ENCODE data around the gene ARHGAP8. TPM values are rescaled to one million over a fixed set of nuclear protein-coding genes. Genes with fewer than 3 reads are reported as not detected.

The ARHGAP8 gene
- total RNA-seq, 2 donors from 2014 or later, result 35.3 to 57.3 TPM

DNA sequence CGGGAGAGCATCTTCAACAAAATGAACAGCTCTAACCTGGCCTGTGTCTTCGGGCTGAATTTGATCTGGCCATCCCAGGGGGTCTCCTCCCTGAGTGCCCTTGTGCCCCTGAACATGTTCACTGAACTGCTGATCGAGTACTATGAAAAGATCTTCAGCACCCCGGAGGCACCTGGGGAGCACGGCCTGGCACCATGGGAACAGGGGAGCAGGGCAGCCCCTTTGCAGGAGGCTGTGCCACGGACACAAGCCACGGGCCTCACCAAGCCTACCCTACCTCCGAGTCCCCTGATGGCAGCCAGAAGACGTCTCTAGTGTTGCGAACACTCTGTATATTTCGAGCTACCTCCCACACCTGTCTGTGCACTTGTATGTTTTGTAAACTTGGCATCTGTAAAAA is 109.9 kb downstream of the ARHGAP8 start:
- no peak for DNase-seq
- intact Hi-C loops (cut with DNase I, micrococcal nuclease), result no loop called here
- ATAC-seq, result no peak

DNA sequence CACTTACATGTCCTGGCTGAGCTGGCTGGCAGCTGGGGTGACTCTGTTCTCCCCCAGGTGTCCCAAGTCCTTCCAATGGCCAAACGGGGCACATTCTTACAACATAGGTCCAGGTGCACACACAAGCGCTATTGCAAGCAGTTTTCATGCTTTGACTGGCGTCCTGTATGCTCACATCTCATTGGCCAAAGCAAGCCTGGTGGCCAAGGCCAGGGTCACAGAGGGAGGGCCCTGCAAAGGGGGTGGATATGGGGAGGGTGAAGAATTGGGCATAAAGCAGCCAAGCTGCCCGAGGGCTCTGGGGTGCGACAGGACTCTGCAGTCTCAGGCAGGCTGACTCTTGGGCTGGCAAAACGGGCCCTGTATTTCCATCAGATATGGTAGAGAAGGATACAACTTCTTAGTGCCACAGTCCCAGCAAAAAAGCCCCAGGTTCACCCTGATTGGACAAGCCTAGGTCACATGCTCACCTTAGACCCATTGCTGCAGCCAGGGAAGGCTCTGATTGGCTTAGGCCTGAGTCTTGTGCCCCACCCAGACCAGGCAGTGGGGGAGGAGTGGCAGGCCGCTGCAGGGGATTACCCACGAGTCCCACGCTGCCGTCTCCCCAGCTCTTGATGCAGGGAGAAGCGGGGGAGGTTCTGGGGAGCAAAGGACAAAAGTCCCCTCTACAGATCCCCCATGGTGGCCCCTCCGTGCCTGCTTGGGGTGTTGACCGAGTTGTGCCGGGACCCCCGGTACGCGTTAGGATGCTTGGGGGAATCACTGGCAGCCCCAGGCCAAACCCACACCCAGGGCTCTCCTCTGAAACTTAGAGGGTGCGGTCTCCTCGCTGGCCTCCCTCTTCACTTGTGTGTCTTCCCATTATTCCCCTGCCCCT is 110.8 kb downstream of the ARHGAP8 start:
- DNase-seq, result no peak
- no peak for ATAC-seq
- intact Hi-C loops (cut with DNase I, micrococcal nuclease), result no loop called here

DNA sequence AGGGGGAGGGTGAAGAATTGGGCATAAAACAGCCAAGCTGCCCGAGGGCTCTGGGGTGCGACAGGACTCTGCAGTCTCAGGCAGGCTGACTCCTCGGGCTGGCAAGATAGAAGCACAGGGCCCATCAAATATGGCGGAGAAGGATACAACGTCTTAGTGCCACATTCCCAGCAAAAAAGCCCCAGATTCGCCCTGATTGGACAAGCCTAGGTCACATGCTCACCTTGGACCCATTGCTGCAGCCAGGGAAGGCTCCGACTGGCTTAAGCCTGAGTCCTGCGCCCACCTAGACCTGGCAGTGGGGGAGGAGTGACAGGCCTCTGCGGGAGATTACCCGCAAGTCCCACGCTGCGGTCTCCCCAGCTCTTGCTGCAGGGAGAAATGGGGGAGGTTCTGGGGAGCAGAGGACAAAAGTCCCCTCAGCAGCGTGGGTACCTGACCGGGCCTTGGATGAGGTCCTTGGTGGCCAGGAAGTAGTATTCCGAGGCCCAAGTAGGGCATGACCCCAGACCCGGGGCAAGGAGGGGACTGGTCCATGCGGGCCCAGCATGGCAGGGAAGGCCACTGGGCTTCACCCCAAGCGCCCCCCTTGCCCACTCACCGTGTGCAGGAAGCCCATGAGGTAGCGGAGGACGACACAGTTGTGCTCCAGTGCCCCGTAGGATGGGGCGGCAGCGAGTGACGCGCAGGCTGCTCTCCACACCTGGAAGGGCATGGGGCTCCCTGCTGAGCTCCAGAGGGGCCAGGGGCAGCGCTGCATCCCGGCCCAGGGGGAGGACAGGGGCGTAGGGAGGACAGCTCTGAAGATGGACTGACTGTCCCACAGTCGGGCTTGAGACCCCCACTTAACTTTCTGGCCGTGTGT is 113.0 kb downstream of the ARHGAP8 start:
- intact Hi-C loops (cut with DNase I, micrococcal nuclease), result no loop called here
- no peak for DNase-seq
- peak; percentile 16 for ATAC-seq

DNA sequence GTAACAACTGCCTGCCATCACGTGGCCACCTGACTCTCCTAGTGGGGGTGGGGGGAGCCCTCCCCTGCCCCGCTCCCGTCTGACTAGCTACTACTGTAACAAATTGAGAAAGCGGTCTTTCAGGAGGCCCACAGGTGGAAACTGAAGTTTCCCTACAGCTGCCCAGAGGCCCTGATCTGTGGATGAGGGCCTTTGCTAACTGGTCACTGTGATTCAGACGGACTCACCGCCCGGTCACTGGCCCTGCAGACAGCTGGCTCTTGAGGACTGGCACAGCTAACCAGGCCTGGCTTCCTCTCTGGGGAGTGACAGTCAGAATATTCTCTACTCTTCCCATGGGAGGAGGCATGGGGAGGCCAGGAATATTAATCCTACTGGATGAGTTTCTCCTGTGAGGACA is 116.8 kb downstream of the ARHGAP8 start:
- DNase-seq, result no peak
- no peak for ATAC-seq
- intact Hi-C loops (cut with DNase I, micrococcal nuclease), result no loop called here

DNA sequence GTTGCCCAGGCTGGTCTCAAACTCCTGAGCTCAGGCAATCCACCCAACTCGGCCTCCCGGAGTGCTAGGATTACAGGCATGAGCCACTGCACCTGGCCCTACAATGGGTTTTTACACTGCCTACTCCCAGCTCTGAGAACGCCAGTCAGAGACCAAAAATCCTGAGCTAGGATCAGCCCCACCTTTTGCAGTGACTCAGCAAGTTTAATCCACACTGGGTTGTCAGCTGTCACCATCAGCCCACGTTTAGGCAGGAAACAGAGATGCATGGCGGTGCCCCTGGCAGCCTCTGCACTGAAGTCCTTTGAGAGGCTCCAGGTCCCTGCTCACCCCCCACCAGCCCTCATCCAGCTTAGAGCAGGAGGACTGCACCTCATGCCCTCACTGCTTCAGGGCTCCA is 117.6 kb downstream of the ARHGAP8 start:
- ATAC-seq (no peak), DNase-seq (no peak)
- intact Hi-C loops (cut with DNase I, micrococcal nuclease), result no loop called here

DNA sequence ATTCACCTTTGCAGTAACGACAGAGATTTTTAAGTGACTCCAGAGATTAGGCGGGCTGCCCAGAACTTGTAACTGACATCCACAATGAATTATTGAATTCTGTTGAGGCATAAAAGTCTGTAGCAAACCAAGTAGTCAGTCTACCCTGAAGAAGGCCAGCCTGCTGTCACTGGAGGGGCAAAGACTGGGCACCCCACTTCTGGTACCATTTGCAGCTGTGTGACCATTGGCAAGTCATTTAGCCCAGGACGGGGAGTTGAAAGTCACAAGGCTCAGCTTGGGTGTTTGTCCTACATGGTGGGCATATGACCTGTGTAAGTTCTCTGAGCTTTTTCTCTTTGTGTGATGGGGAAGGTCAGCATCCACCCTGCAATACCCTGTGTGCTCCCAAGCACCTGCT is 119.4 kb downstream of the ARHGAP8 start:
- ATAC-seq, result no peak
- DNase-seq, result no peak
- intact Hi-C loops (cut with DNase I, micrococcal nuclease), result no loop called here

DNA sequence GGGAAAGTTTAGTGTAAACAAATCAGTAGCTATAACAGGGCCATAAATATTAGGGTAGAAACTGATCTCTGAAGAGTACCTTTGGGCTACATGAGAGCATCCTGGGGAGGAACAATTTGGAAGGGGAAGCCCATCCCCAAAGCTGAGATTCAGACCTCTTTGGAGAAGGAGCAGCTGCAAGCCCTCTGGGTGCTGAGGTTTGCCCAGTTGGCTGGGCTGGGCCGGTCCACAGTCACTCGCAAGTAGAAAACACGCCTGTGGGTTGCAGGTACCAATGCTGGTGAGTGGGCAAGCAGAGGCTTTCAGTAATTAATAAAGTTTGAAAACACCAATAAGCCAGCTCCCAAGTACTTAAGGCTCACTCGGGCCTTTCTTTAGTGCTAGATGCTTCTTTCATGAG is 124.5 kb downstream of the ARHGAP8 start:
- DNase-seq (no peak), ATAC-seq (no peak)
- intact Hi-C loops (cut with DNase I, micrococcal nuclease), result no loop called here

DNA sequence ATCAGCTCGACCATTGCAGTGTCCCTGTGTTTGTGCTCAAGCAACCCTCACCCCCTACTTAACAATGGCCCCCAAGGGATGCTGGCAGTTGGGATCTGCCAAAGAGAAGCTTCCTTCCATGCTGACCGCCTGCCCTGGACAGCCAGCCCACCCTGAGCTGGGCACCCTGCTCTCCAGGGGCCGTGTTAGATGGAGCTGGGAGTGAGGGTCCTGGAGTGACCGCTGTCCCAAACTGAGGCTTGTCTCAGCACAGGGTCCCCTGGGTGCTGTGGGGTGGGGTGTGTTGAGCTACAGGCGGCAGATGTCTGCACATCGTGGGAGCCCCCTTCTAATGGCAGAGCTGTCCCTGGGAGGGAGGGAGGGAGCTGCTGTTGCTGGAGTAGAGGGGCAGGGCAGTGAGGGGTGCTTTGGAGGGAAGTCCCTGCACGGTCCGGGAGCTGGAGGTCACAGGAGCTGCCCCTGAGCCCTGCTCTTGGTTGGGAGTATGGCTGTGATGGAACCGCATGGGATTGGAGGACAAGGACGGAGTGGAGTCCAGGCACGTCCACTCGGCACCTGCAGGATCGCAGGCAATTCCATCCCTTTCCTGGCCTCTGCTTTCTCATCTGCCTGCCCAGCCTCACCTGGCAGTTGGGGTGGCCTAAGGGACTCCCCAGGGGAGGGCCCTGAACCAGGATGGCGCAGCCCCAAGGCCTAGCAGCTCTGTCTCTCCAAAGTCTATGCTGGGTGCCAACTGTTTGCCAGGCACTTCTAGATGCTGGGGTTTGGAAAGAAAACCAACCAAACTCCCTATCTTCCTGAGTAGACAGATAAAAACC is 126.3 kb downstream of the ARHGAP8 start:
- ATAC-seq (no peak), DNase-seq (no peak)
- intact Hi-C loops (cut with DNase I, micrococcal nuclease), result no loop called here

DNA sequence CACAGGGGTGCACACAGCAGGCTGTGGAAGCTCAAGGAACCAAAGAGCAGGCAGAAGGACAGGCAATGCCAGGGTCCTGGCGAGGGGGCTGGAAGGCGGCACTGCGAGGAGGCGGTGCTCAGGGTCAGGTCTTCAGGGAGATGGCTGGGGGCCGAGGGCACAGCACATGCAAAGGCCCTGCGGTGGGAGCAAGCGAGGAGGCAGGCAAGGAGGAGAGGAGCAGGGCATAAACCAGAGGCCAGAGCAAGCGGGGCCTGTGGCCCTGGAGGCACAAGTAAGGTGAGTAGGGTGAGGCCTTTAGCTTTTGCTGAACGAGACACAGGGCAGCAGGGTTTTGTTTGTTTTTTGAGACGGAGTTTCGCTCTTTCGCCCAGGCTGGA is 126.9 kb downstream of the ARHGAP8 start:
- no peak for ATAC-seq
- no peak for DNase-seq
- intact Hi-C loops (cut with DNase I, micrococcal nuclease), result no loop called here

DNA sequence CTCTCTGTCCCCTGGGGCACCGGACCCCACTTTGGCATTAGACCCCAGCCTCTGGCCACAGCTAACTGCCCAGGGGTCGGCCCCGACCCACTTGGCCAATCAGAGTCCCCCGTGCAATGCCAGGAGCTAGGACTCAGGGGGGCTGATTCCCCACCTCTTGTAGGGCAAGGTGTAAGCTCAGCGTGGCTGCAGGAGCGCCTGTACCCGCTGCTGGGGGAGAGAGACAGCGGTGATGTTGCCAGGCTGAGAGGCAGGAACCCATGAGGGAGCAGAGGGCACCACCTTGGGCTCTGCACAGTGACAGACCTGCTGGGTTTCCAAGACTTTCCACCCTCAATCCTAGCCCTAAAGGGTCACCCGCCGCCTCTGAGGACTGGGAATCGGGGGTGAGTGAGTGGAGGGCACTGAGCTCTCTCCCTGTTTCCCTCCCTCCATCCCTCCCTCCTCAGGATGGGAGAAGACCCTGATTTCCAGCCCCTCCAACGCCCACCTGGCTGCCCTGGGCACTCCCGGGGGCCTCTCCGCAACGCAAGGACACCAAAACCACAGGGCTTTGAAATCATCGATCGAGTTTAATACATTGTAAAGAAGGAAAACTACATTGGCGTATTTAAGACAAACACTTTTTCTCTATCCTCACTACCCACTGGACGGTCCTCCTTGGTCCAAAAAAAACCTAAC is 128.4 kb downstream of the ARHGAP8 start:
- no peak for ATAC-seq
- intact Hi-C loops (cut with DNase I, micrococcal nuclease), result no loop called here
- peak in 1 of 2 donors; percentile 9 for DNase-seq

DNA sequence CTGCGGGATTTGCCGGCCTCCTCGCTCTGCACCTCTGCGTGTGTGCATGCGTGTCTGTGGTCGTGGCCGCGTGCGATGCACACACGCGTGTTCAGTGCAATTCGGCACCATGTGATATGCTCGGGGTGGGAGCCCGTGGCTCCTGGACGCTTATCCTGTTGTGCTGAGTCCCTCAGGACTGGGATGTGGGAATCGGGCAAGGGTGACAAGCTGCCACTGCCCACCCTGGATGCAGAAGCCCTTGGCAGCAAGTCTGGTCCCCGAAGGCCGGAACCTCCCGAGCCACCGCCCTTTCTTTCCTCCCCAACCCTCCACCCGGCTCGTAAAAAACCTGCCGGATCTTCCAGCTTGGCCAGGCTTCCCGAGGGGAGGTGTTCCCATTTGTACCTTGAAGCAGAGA is 129.2 kb downstream of the ARHGAP8 start:
- DNase-seq, result no peak
- intact Hi-C loops (cut with DNase I, micrococcal nuclease), result no loop called here
- ATAC-seq, result no peak

DNA sequence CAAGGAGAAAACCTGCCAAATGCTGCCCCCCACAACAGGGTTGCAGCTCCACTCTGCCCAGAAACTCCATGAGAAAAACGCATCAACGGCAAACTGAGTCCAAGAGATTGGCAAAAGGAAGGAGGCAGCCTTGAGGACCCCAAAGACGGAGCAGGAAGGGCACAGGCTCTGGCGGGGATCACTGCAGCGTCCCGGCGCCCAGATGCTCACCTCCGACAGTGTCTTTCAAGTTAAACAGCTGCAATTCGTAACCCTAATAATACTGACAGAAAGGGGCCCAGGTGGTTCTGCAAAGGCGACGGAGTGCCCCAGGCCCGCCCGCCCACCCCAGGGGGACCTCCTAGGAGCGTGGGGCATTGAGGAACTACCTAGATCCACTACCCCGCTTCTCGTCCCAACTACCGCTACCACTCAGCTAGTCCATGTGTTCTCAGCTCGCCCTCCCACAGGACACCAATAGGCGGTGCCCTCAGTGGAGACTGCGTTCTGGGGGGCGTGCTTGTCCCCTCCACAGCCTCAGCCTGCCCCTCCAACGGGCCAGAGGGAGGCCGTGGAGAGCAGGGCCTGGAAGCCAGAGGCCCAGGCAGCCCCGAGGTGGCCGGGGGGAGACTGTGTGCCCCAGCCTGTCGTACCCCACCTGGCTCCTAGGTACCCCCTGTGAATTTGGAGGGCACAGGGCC is 130.0 kb downstream of the ARHGAP8 start:
- ATAC-seq, result no peak
- intact Hi-C loops (cut with DNase I, micrococcal nuclease), result no loop called here
- no peak for DNase-seq

DNA sequence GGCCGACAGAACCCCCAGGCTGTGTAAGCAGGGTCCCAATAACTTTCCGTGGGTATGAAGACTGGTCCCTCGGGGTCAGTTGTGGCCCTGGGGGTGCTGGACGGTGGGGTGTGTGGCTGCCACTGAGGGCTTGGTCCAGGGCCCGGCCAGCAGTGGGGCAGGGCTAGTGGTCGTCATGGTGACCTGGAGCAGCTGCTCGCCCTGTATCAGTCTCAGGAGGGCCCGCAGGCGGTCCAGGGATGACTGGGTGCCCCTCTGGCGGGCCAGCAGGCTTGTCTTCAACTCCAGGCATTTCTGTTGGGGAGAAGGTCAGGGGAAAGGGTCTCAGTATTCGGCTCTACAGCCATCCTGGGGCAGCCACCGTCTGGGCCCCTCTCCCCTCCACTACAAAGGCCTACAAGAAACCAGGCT is 130.6 kb downstream of the ARHGAP8 start:
- intact Hi-C loops (cut with DNase I, micrococcal nuclease), result no loop called here
- DNase-seq (peak in 1 of 2 donors; percentile 11), ATAC-seq (no peak)

DNA sequence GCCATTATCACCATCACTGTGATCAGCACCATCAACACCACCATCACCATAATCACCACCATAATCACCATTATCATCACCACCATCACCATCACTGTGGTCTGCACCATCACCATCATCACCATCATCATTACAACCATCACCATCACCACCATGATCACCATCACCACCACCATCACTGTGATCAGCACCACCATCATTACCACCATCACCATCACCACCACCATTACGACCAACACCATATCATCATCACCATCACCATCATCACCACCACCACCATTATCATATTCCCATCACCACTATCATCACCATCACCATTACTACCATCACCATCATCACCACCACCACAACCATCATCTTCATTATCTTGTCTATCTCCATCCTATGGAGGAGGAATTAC is 132.2 kb downstream of the ARHGAP8 start:
- no peak for DNase-seq
- intact Hi-C loops (cut with DNase I, micrococcal nuclease), result no loop called here
- no peak for ATAC-seq

DNA sequence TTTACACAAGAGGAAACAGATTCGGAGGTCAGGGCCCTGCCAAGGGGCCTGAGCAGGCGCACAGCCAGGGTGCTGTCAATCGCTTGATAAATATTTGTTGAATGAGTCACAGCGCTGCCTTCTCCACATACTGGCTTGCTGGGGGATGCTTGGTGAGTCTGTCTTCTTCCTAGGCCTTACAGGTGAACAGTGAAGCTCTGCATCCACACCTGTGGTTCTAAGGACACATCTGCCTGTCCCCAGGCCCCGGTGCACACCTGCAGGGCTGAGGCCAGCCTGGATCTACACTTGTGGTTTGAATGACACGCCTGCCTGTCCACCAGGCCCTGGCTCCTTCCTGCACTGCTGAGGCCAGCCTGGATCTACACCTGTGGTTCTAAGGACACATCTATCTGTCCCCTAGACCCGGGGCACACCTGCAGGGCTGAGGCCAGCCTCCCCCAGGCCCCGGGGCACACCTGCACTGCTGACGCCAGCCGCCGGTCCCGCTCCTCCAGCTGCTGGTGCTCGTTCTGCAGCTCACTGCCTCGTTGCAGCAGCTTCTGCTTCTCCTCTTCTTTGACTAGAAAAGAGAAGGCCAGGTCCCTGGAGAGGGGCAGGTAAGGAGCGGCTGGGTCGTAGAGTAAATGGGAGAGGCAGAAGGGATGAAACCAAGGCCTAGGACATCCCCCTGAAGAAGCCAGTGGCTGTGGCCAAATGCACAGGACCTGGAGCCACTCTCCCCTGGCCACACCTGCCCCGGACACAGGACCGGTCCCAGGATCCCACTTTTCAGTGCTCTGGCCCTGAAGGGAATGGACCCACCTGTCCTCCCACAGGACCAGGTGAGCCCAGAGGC is 132.8 kb downstream of the ARHGAP8 start:
- no peak for ATAC-seq
- intact Hi-C loops (cut with DNase I, micrococcal nuclease), result no loop called here
- no peak for DNase-seq

DNA sequence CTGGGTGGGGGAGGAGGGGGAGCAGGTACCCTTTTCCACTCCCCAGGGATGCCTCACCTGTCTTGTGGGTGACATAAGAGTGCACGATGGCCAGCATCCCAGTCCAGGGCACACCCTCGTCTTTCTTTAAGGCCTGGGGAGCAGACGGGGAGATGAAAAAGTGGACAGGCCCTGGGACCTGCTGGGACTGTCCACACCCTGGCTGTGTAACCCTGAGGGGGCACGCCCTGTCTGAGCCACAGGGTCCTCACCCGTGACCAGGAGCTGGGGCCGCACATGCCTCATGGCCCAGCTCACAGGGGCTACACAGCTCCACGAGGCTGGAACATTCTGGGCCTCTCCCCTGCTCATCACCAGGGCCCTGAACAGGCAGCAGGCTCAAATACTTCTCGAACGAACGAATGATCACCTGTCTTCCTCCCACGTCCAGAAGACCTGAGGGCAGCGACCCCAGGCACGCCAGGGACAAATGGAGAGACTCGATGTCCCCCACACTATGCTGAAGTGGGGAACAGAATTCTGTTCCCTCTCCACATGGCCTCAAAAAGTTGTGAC is 133.5 kb downstream of the ARHGAP8 start:
- intact Hi-C loops (cut with DNase I, micrococcal nuclease), result no loop called here
- no peak for ATAC-seq
- no peak for DNase-seq

DNA sequence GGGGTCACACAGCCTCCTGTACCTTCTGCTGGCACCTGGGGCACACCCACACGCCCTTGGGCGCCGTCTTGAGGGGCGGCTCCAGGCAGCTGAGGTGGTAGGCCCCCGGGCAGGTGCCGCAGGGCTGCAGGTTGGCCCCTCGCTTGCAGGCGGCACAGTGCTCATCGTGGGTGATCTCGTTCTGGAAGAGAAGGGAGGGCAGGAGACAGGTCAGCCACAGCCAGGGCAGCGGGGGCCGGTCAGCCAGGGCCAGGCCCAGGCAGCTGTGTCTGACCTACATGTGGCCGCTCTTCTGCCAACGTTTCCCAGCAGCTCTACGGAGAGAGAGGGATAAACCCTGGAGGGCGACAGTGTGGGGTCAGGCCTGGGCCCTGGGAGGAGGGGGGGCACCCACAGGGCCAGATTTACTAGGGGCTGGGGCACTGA is 135.6 kb downstream of the ARHGAP8 start:
- intact Hi-C loops (cut with DNase I, micrococcal nuclease), result no loop called here
- DNase-seq (no peak), ATAC-seq (no peak)
